ENCODE results near the gene PTPRN2. TPM values are rescaled to one million over a fixed set of nuclear protein-coding genes. Genes with fewer than 3 reads are reported as not detected.

PTPRN2 gene
- total and polyA plus RNA-seq, 2 of the 13 experiments (the other 11 are each of a cell fraction or from before 2014, with no cell fraction given), result 2.5 to 24.2 TPM

DNA sequence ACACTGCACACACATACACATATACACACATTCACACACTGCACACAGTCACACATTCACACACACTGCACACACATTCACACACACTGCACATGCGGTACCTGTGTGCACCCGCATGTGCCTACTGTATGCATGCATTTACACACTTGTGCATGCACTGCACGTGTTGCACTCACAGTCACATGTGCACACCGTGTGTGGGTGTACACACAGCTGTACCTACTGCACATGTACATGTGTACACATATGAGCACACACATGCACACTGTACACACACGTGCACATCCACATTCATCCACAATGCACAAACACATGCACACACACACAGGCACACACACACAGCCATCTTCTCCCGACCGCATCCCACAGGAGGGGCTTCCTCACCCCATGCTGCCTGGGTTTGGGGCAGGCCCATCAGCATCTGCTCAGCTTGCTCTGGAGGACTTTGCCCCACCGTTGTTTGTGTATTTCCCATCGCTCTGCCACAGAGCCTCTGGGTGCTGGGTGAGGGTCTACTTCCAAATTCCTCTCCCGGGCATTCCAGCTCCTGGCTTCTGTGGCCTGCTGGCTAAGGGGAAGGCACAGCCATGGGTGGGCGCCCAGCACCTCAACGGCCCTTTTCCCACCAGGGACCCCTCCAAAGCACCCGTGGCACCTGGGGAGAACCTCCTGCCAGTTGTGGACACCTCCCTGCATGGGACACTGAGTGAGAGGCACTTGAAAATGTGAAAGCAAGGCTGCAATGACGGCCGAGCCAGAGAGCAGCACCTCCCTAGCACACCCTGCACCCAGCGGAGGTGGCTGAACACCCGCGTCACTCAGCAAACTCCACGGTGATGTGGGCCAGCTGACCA is 324.3 kb downstream of the PTPRN2 start (continued):
- TF ChIP-seq CAMTA2 (CRISPR knock-in tag; IDR thresholded peaks at IDR 0.05; ENCODE audit: borderline replicate concordance) (no peak), AHR (CRISPR knock-in tag; IDR thresholded peaks at IDR 0.05) (no peak), ZNF674 (CRISPR knock-in tag; IDR thresholded peaks at IDR 0.05; ENCODE audit: low read depth) (no peak), HNRNPK (IDR thresholded peaks at IDR 0.05; ENCODE audit: low read depth, low read length, poor library complexity, severe bottlenecking) (no peak), ZNF746 (CRISPR knock-in tag; IDR thresholded peaks at IDR 0.05) (0 out of 2 replicates have a peak, but pooled peaks have one; percentile 3), ZNF616 (CRISPR knock-in tag; IDR thresholded peaks at IDR 0.05; ENCODE audit: low read depth) (no peak), ZBTB7B (CRISPR knock-in tag; IDR thresholded peaks at IDR 0.05) (no peak; the same call in 1 of the 2 replicates), MBD4 (IDR thresholded peaks at IDR 0.05; ENCODE audit: borderline replicate concordance, low read length) (no peak), MIER3 (CRISPR knock-in tag; IDR thresholded peaks at IDR 0.05; ENCODE audit: borderline replicate concordance) (no peak), ZNF331 (CRISPR knock-in tag; IDR thresholded peaks at IDR 0.05) (no peak), ZFY (CRISPR knock-in tag; IDR thresholded peaks at IDR 0.05) (no peak), ZMYM2 (CRISPR knock-in tag; IDR thresholded peaks at IDR 0.05) (no peak), KLF6 (CRISPR knock-in tag; IDR thresholded peaks at IDR 0.05) (no peak), MTF2 (CRISPR knock-in tag; IDR thresholded peaks at IDR 0.05; ENCODE audit: borderline replicate concordance) (no peak), AKAP8 (CRISPR knock-in tag; IDR thresholded peaks at IDR 0.05) (peak; percentile 42; the same call in 1 of the 2 replicates), ZC3H4 (CRISPR knock-in tag; IDR thresholded peaks at IDR 0.05; ENCODE audit: borderline replicate concordance) (no peak), NBN (conservative IDR thresholded peaks at IDR 0.05) (no peak), GATAD1 (CRISPR knock-in tag; IDR thresholded peaks at IDR 0.05) (no peak), SNAI1 (CRISPR knock-in tag; IDR thresholded peaks at IDR 0.05; ENCODE audit: borderline replicate concordance) (no peak), ZNF614 (CRISPR knock-in tag; IDR thresholded peaks at IDR 0.05; ENCODE audit: borderline replicate concordance) (no peak), CEBPG (CRISPR knock-in tag; IDR thresholded peaks at IDR 0.05) (no peak), FOXK2 (IDR thresholded peaks at IDR 0.05) (no peak), CEBPB (IDR thresholded peaks at IDR 0.05; ENCODE audit: borderline replicate concordance, low read depth, low read length) (no peak), ZSCAN22 (CRISPR knock-in tag; IDR thresholded peaks at IDR 0.05) (no peak)
- TF ChIP-seq, protein P1, sequence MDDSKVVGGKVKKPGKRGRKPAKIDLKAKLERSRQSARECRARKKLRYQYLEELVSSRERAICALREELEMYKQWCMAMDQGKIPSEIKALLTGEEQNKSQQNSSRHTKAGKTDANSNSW (CRISPR knock-in tag; IDR thresholded peaks at IDR 0.05; ENCODE audit: borderline replicate concordance), result no peak
- TF ChIP-seq, protein P2, sequence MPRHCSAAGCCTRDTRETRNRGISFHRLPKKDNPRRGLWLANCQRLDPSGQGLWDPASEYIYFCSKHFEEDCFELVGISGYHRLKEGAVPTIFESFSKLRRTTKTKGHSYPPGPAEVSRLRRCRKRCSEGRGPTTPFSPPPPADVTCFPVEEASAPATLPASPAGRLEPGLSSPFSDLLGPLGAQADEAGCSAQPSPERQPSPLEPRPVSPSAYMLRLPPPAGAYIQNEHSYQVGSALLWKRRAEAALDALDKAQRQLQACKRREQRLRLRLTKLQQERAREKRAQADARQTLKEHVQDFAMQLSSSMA (CRISPR knock-in tag; IDR thresholded peaks at IDR 0.05), result no peak; the same call in 1 of the 2 replicates
- TF ChIP-seq, protein P3, sequence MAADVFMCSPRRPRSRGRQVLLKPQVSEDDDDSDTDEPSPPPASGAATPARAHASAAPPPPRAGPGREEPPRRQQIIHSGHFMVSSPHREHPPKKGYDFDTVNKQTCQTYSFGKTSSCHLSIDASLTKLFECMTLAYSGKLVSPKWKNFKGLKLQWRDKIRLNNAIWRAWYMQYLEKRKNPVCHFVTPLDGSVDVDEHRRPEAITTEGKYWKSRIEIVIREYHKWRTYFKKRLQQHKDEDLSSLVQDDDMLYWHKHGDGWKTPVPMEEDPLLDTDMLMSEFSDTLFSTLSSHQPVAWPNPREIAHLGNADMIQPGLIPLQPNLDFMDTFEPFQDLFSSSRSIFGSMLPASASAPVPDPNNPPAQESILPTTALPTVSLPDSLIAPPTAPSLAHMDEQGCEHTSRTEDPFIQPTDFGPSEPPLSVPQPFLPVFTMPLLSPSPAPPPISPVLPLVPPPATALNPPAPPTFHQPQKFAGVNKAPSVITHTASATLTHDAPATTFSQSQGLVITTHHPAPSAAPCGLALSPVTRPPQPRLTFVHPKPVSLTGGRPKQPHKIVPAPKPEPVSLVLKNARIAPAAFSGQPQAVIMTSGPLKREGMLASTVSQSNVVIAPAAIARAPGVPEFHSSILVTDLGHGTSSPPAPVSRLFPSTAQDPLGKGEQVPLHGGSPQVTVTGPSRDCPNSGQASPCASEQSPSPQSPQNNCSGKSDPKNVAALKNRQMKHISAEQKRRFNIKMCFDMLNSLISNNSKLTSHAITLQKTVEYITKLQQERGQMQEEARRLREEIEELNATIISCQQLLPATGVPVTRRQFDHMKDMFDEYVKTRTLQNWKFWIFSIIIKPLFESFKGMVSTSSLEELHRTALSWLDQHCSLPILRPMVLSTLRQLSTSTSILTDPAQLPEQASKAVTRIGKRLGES (CRISPR knock-in tag; IDR thresholded peaks at IDR 0.05; ENCODE audit: borderline replicate concordance), result no peak
- TF ChIP-seq, protein P4, sequence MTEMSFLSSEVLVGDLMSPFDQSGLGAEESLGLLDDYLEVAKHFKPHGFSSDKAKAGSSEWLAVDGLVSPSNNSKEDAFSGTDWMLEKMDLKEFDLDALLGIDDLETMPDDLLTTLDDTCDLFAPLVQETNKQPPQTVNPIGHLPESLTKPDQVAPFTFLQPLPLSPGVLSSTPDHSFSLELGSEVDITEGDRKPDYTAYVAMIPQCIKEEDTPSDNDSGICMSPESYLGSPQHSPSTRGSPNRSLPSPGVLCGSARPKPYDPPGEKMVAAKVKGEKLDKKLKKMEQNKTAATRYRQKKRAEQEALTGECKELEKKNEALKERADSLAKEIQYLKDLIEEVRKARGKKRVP (CRISPR knock-in tag; IDR thresholded peaks at IDR 0.05), result no peak
